Mesendoderm (in vitro differentiated cells): Measurements from ENCODE around the gene MTG1.

Experiments
- DNase-seq: peaks from one replicate; pipeline ENCODE4 v3.0.0; 2013
- H2AK5ac ChIP-seq: 2 replicates; pipeline ENCODE4 v1.6.1; 2013; ENCODE audit warnings: low read length, inconsistent platforms
- H2BK120ac ChIP-seq: 2 replicates; pipeline ENCODE4 v1.6.1; 2013; ENCODE audit warnings: low read depth, mild to moderate bottlenecking, low read length, moderate library complexity, mixed read lengths
- H2BK15ac ChIP-seq: replicated peaks from 2 replicates; pipeline ENCODE4 v1.6.1; 2013; ENCODE audit warnings: low read depth, mild to moderate bottlenecking, moderate library complexity
- H2BK5ac ChIP-seq: 2 replicates; pipeline ENCODE4 v1.6.1; 2013; ENCODE audit warnings: low read length, inconsistent platforms
- H3K18ac ChIP-seq: 2 replicates; pipeline ENCODE4 v1.6.1; 2013; ENCODE audit warnings: mild to moderate bottlenecking, low read length, mixed read lengths
- H3K23ac ChIP-seq: one replicate; pipeline ENCODE4 v1.6.1; 2013; ENCODE audit warnings: low read length
- H3K27ac ChIP-seq: 2 replicates; pipeline ENCODE4 v1.5.1; 2013; ENCODE audit warnings: low read depth, mild to moderate bottlenecking, inconsistent platforms, low read length, moderate library complexity
- H3K27me3 ChIP-seq: 2 replicates; pipeline ENCODE4 v1.6.1; 2013; ENCODE audit warnings: low read length, control low read depth, mild to moderate bottlenecking, inconsistent platforms; ENCODE audit not compliant: insufficient read depth, poor library complexity
- H3K36me3 ChIP-seq: 2 replicates; pipeline ENCODE4 v1.6.1; 2013; ENCODE audit warnings: low read length, inconsistent platforms; ENCODE audit not compliant: control insufficient read depth, insufficient read depth
- H3K4ac ChIP-seq: one replicate; pipeline ENCODE4 v1.6.1; 2013; ENCODE audit warnings: low read depth, mild to moderate bottlenecking, low read length, moderate library complexity
- H3K4me1 ChIP-seq: 2 replicates; pipeline ENCODE4 v1.6.1; 2013; ENCODE audit warnings: low read depth, low read length, inconsistent platforms; ENCODE audit not compliant: control insufficient read depth
- H3K4me2 ChIP-seq: 2 replicates; pipeline ENCODE4 v1.6.1; 2013; ENCODE audit warnings: low read length
- H3K4me3 ChIP-seq: 2 replicates; pipeline ENCODE4 v1.5.1; 2013; ENCODE audit warnings: mild to moderate bottlenecking, low read length
- H3K56ac ChIP-seq: one replicate; pipeline ENCODE4 v1.6.1; 2013; ENCODE audit warnings: low read length
- H3K79me1 ChIP-seq: 2 replicates; pipeline ENCODE4 v1.6.1; 2013; ENCODE audit warnings: low read length, inconsistent platforms
- H3K79me2 ChIP-seq: 2 replicates; pipeline ENCODE4 v1.6.1; 2013; ENCODE audit warnings: mild to moderate bottlenecking, low read length; ENCODE audit not compliant: control insufficient read depth, insufficient read depth
- H3K9ac ChIP-seq: 2 replicates; pipeline ENCODE4 v1.6.1; 2013; ENCODE audit warnings: low read length, inconsistent platforms
- H4K5ac ChIP-seq: one replicate; pipeline ENCODE4 v1.6.1; 2013; ENCODE audit warnings: low read length
- H4K8ac ChIP-seq: one replicate; pipeline ENCODE4 v1.6.1; 2013; ENCODE audit warnings: low read depth, mild to moderate bottlenecking, control low read depth, low read length, moderate library complexity
- WGBS: extraction: QIAGEN DNeasy Blood & Tissue Kit; methylation state at CpG from one replicate; pipeline ENCODE4 v1.1.7; 2013; ENCODE audit warnings: low lambda C conversion rate, missing lambda C conversion rate; ENCODE audit not compliant: insufficient coverage; ENCODE audit errors: extremely low coverage; 5-methylcytosine and 5-hydroxymethylcytosine counted together

The MTG1 gene

GRCh38 chr10:133349577-133350011 is 44.4 kb upstream of the MTG1 start:
- no peak overlapping the region for H3K4me3 ChIP-seq
- no peak overlapping the region for H3K4ac ChIP-seq
- H3K18ac ChIP-seq: no peak overlapping the region
- H3K56ac ChIP-seq: no peak overlapping the region
- H3K79me2 ChIP-seq: no peaks in the 10 kb centered on the region
- no peaks in the 10 kb centered on the region for H3K79me1 ChIP-seq
- no peak overlapping the region for H2BK15ac ChIP-seq
- WGBS: no CpG with 5 or more reads among the region's 9 CpGs
- no peak overlapping the region for H3K27ac ChIP-seq
- H2AK5ac ChIP-seq: no peak overlapping the region
- no peak overlapping the region for H4K8ac ChIP-seq
- no peak overlapping the region for H4K5ac ChIP-seq
- H3K4me2 ChIP-seq: no peak overlapping the region
- no peak overlapping the region for H2BK5ac ChIP-seq
- no peaks in the 10 kb centered on the region for H3K36me3 ChIP-seq
- no peak for DNase-seq
- H2BK120ac ChIP-seq: no peak overlapping the region
- H3K23ac ChIP-seq: no peak overlapping the region
- H3K4me1 ChIP-seq: no peaks in the 10 kb centered on the region
- H3K27me3 ChIP-seq: no peaks in the 10 kb centered on the region
- no peak overlapping the region for H3K9ac ChIP-seq

- H2BK15ac ChIP-seq: no peak overlapping the region
- no peaks in the 10 kb centered on the region for H3K79me1 ChIP-seq
- H3K4ac ChIP-seq: no peak overlapping the region
- H4K8ac ChIP-seq: no peak overlapping the region
- H3K79me2 ChIP-seq: no peaks in the 10 kb centered on the region
- no CpG with 5 or more reads among the region's 12 CpGs for WGBS
- no peaks in the 10 kb centered on the region for H3K36me3 ChIP-seq
- H3K18ac ChIP-seq: no peak overlapping the region
- no peak overlapping the region for H4K5ac ChIP-seq
- no peak overlapping the region for H2BK5ac ChIP-seq
- DNase-seq: no peak
- H3K4me2 ChIP-seq: no peak overlapping the region
- H3K23ac ChIP-seq: peak overlapping the region; percentile 45
- no peak overlapping the region for H3K9ac ChIP-seq
- no peaks in the 10 kb centered on the region for H3K4me1 ChIP-seq
- no peak overlapping the region for H2BK120ac ChIP-seq
- H3K56ac ChIP-seq: no peak overlapping the region
- no peaks in the 10 kb centered on the region for H3K27me3 ChIP-seq
- no peak overlapping the region for H3K4me3 ChIP-seq
- H2AK5ac ChIP-seq: no peak overlapping the region
- H3K27ac ChIP-seq: no peak overlapping the region
Observed at GRCh38 chr10:133350283-133350949, 43.5 kb upstream of the MTG1 start.

GRCh38 chr10:133350950-133351329 is 43.0 kb upstream of the MTG1 start:
- no peaks in the 10 kb centered on the region for H3K79me1 ChIP-seq
- no peaks in the 10 kb centered on the region for H3K36me3 ChIP-seq
- H4K8ac ChIP-seq: no peak overlapping the region
- H3K4me2 ChIP-seq: no peak overlapping the region
- H3K4me3 ChIP-seq: no peak overlapping the region
- H3K4me1 ChIP-seq: no peaks in the 10 kb centered on the region
- WGBS: no CpG with 5 or more reads among the region's 13 CpGs
- no peak overlapping the region for H3K9ac ChIP-seq
- H3K23ac ChIP-seq: no peak overlapping the region
- no peak overlapping the region for H3K4ac ChIP-seq
- no peak overlapping the region for H2BK15ac ChIP-seq
- H3K56ac ChIP-seq: no peak overlapping the region
- H2BK5ac ChIP-seq: no peak overlapping the region
- H3K18ac ChIP-seq: no peak overlapping the region
- no peaks in the 10 kb centered on the region for H3K27me3 ChIP-seq
- no peak for DNase-seq
- no peak overlapping the region for H4K5ac ChIP-seq
- no peak overlapping the region for H3K27ac ChIP-seq
- no peak overlapping the region for H2AK5ac ChIP-seq
- no peak overlapping the region for H2BK120ac ChIP-seq
- no peaks in the 10 kb centered on the region for H3K79me2 ChIP-seq

GRCh38 chr10:133351408-133352318 is 42.3 kb upstream of the MTG1 start:
- Histone ChIP-seq H3K18ac (no peak overlapping the region), H3K79me1 (peaks cover 6% of the 10 kb centered on the region), H3K4me2 (no peak overlapping the region), H3K4me3 (no peak overlapping the region), H4K8ac (no peak overlapping the region), H4K5ac (no peak overlapping the region), H3K36me3 (no peaks in the 10 kb centered on the region), H3K23ac (no peak overlapping the region), H3K27ac (no peak overlapping the region), H2AK5ac (no peak overlapping the region), H3K9ac (no peak overlapping the region), H3K4ac (no peak overlapping the region), H3K56ac (no peak overlapping the region), H2BK5ac (no peak overlapping the region), H2BK15ac (no peak overlapping the region), H3K79me2 (peaks cover 5% of the 10 kb centered on the region), H3K4me1 (peaks cover 3% of the 10 kb centered on the region), H2BK120ac (no peak overlapping the region), H3K27me3 (no peaks in the 10 kb centered on the region)
- peak; percentile 56 for DNase-seq
- WGBS: no CpG with 5 or more reads among the region's 24 CpGs

- Histone ChIP-seq H4K5ac (no peak overlapping the region), H2AK5ac (no peak overlapping the region), H3K9ac (no peak overlapping the region), H3K4me1 (peaks cover 3% of the 10 kb centered on the region), H2BK5ac (no peak overlapping the region), H3K27me3 (no peaks in the 10 kb centered on the region), H2BK15ac (no peak overlapping the region), H4K8ac (no peak overlapping the region), H3K79me1 (peaks cover 6% of the 10 kb centered on the region), H2BK120ac (no peak overlapping the region), H3K79me2 (peaks cover 6% of the 10 kb centered on the region), H3K18ac (no peak overlapping the region), H3K27ac (no peak overlapping the region), H3K4me2 (no peak overlapping the region), H3K4me3 (no peak overlapping the region), H3K56ac (no peak overlapping the region), H3K23ac (no peak overlapping the region), H3K36me3 (no peaks in the 10 kb centered on the region), H3K4ac (no peak overlapping the region)
- no peak for DNase-seq
- WGBS: no CpG with 5 or more reads among the region's 16 CpGs
Observed at GRCh38 chr10:133353202-133353959, 40.6 kb upstream of the MTG1 start.
